Keratinocyte (primary cell): ENCODE results near the gene ATXN7.

Experiments used
- EZH2 ChIP-seq: IDR thresholded peaks from one replicate; pipeline ENCODE4 v1.6.1; 2012; ENCODE audit warnings: inconsistent platforms, mild to moderate bottlenecking, low read length, moderate library complexity
- TF ChIP-seq, protein P1 (sequence below), 3 experiments: IDR thresholded peaks in 1 of 3; conservative IDR thresholded peaks in 1 of 3; optimal IDR thresholded peaks in 1 of 3; 2 replicates in 2 of 3; 3 replicates in 1 of 3; pipeline versions ENCODE3 to v1.5.1; 2011; ENCODE audit warnings: low read length in 3 of 3, mild to moderate bottlenecking in 3 of 3, moderate library complexity in 2 of 3, control low read depth in 1 of 3, inconsistent platforms in 1 of 3; ENCODE audit not compliant: insufficient read depth in 2 of 3; ENCODE audit errors: extremely low read depth in 1 of 3

DNA sequence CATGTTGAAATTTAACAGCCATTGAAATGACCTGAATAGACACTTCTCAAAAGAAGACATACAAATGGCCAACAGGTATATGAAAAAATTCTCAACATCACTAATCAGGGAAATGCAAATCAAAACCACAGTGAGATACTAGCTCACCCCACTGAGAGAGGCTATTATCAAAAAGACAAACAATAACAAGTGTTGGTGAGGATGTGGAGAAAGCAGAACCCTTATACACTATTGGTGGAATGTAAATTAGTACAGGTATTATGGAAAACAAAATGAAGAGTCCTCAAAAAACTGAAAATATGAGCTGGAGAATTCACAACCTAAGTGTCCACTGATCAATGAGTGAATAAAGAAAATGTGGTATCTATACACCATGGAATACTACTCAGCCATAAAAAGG, 21.5 kb upstream of the ATXN7 start:
- TF ChIP-seq, protein P1, sequence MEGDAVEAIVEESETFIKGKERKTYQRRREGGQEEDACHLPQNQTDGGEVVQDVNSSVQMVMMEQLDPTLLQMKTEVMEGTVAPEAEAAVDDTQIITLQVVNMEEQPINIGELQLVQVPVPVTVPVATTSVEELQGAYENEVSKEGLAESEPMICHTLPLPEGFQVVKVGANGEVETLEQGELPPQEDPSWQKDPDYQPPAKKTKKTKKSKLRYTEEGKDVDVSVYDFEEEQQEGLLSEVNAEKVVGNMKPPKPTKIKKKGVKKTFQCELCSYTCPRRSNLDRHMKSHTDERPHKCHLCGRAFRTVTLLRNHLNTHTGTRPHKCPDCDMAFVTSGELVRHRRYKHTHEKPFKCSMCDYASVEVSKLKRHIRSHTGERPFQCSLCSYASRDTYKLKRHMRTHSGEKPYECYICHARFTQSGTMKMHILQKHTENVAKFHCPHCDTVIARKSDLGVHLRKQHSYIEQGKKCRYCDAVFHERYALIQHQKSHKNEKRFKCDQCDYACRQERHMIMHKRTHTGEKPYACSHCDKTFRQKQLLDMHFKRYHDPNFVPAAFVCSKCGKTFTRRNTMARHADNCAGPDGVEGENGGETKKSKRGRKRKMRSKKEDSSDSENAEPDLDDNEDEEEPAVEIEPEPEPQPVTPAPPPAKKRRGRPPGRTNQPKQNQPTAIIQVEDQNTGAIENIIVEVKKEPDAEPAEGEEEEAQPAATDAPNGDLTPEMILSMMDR (optimal IDR thresholded peaks at IDR 0.05 in 1 of 3, IDR thresholded peaks at IDR 0.05 in 1 of 3, conservative IDR thresholded peaks at IDR 0.05 in 1 of 3; ENCODE audit: extremely low read depth in 1 of 3, insufficient read depth in 2 of 3, low read length in 3 of 3) = no peak
- TF ChIP-seq EZH2 = no peak
